Endothelial cell of umbilical vein (primary cell): Measurements from ENCODE around the gene KCNN3.

ENCODE experiments used
- CTCF ChIP-seq, 2 donors: IDR thresholded peaks; 1 replicate in 1 of 2; 2 replicates in 1 of 2; pipeline ENCODE4 v1.5.1; 2011; ENCODE audit warnings: low read length in 2 of 2, mild to moderate bottlenecking in 2 of 2, moderate library complexity in 2 of 2, control low read depth in 1 of 2, inconsistent platforms in 1 of 2, low read depth in 1 of 2; ENCODE audit not compliant: insufficient read depth in 1 of 2; ENCODE audit errors: extremely low read depth in 1 of 2
- EZH2 ChIP-seq: IDR thresholded peaks from 2 replicates; pipeline ENCODE4 v1.6.1; 2012; ENCODE audit warnings: borderline replicate concordance, low read depth, mild to moderate bottlenecking, moderate library complexity, low read length, inconsistent platforms; ENCODE audit not compliant: severe bottlenecking
- FOS ChIP-seq: IDR thresholded peaks from 2 replicates; pipeline ENCODE4 v1.6.1; 2011; ENCODE audit warnings: mild to moderate bottlenecking, low read length, moderate library complexity, borderline replicate concordance; ENCODE audit not compliant: insufficient read depth
- GATA2 ChIP-seq: IDR thresholded peaks from 2 replicates; pipeline ENCODE4 v1.7.0; 2011; ENCODE audit warnings: low read depth, mild to moderate bottlenecking, moderate library complexity, mixed read lengths, low read length; ENCODE audit not compliant: insufficient read length, insufficient read depth
- JUN ChIP-seq: IDR thresholded peaks from 2 replicates; pipeline ENCODE4 v1.6.1; 2011; ENCODE audit warnings: borderline replicate concordance, low read depth; ENCODE audit not compliant: insufficient read length, insufficient read depth
- MAX ChIP-seq: IDR thresholded peaks from 2 replicates; pipeline ENCODE4 v1.6.1; 2011; ENCODE audit not compliant: insufficient read depth, insufficient read length
- MYC ChIP-seq: IDR thresholded peaks from one replicate; pipeline ENCODE4 v1.6.1; 2011; ENCODE audit warnings: mild to moderate bottlenecking, low read depth, low read length
- POLR2A ChIP-seq: IDR thresholded peaks from 2 replicates; pipeline ENCODE4 v1.6.1; 2012; ENCODE audit warnings: low read depth, mild to moderate bottlenecking, control low read depth, low read length
- POLR2AphosphoS5 ChIP-seq: IDR thresholded peaks from 2 replicates; pipeline ENCODE4 v1.6.1; 2012; ENCODE audit warnings: low read depth, mild to moderate bottlenecking, control low read depth, low read length, moderate library complexity; ENCODE audit not compliant: insufficient read depth

GRCh38 chr1:154764181-154764580 lies 105.9 kb downstream of the KCNN3 start:
- TF ChIP-seq CTCF (IDR thresholded peaks at IDR 0.05; ENCODE audit: extremely low read depth in 1 of 2, insufficient read depth in 1 of 2, low read depth in 1 of 2, low read length in 2 of 2) (no peak), MYC (no peak), EZH2 (no peak), POLR2A (no peak), POLR2AphosphoS5 (no peak), JUN (no peak), MAX (no peak), FOS (no peak), GATA2 (no peak)
